HG02973 (cell line): ENCODE results near the gene NOS2.
"Not testable (repeated sequence)": the region's sequence is repeated elsewhere in the genome, so short reads cannot be mapped to it uniquely, and the experiment has no call there.

Source experiments
- ATAC-seq: cut with Tn5 transposase; IDR thresholded peaks from one replicate; pipeline ENCODE4 v1.9.1; 2021; ENCODE audit warnings: moderate library complexity; ENCODE audit not compliant: unreplicated experiment

The NOS2 gene

GRCh38 chr17:27759528-27759927 is 40.8 kb downstream of the NOS2 start:
- ATAC-seq, result no peak

- ATAC-seq, result no peak
These were observed 43.6 kb downstream of the NOS2 start for GRCh38 chr17:27756467-27757371.

- no peak for ATAC-seq
These were observed 44.4 kb downstream of the NOS2 start for GRCh38 chr17:27755706-27756466.

GRCh38 chr17:27754549-27754948 is 45.8 kb downstream of the NOS2 start:
- no peak for ATAC-seq

- not testable (repeated sequence) for ATAC-seq
These were observed 46.6 kb downstream of the NOS2 start for GRCh38 chr17:27753726-27754125.

GRCh38 chr17:27752831-27753619 is 47.3 kb downstream of the NOS2 start:
- not testable (repeated sequence) for ATAC-seq

- ATAC-seq, result no peak
These were observed 48.5 kb downstream of the NOS2 start for GRCh38 chr17:27751622-27752490.

- no peak for ATAC-seq
These were observed 49.2 kb downstream of the NOS2 start for GRCh38 chr17:27751166-27751565.

GRCh38 chr17:27749562-27750150 is 50.7 kb downstream of the NOS2 start:
- ATAC-seq, result not testable (repeated sequence)

GRCh38 chr17:27748360-27748825 is 51.9 kb downstream of the NOS2 start:
- ATAC-seq, result no peak

GRCh38 chr17:27747462-27748359 is 52.6 kb downstream of the NOS2 start:
- ATAC-seq, result no peak

GRCh38 chr17:27746881-27747280 is 53.4 kb downstream of the NOS2 start:
- no peak for ATAC-seq

GRCh38 chr17:27746320-27746719 is 54.0 kb downstream of the NOS2 start:
- not testable (repeated sequence) for ATAC-seq

- not testable (repeated sequence) for ATAC-seq
These were observed 55.0 kb downstream of the NOS2 start for GRCh38 chr17:27745207-27745830.

GRCh38 chr17:27743281-27743885 is 56.9 kb downstream of the NOS2 start:
- ATAC-seq, result no peak

GRCh38 chr17:27741971-27742575 is 58.3 kb downstream of the NOS2 start:
- ATAC-seq, result no peak

GRCh38 chr17:27741361-27741861 is 58.9 kb downstream of the NOS2 start:
- no peak for ATAC-seq
